Bone marrow (tissue), 2 donors: ENCODE measurements around the gene BDH1.
"Not testable (repeated sequence)": the region's sequence is repeated elsewhere in the genome, so short reads cannot be mapped to it uniquely, and the experiment has no call there.

Experiments used
- DNase-seq, 2 donors: peaks; one replicate each; lab custom pipeline; 2025; lab: John Stamatoyannopoulos, UW

Gene BDH1

GRCh38 chr3:197520311-197521276 lies 35.2 kb downstream of the BDH1 start:
- DNase-seq: no peak

GRCh38 chr3:197519801-197520211 lies 36.0 kb downstream of the BDH1 start:
- no peak for DNase-seq

- no peak for DNase-seq
These were observed 36.8 kb downstream of the BDH1 start for GRCh38 chr3:197518881-197519421.

GRCh38 chr3:197517922-197518683 lies 37.7 kb downstream of the BDH1 start:
- DNase-seq: not testable (repeated sequence)

- not testable (repeated sequence) for DNase-seq
These were observed 38.7 kb downstream of the BDH1 start for GRCh38 chr3:197516890-197517606.

- no peak for DNase-seq
These were observed 39.3 kb downstream of the BDH1 start for GRCh38 chr3:197516517-197516889.

GRCh38 chr3:197514786-197515355 lies 40.9 kb downstream of the BDH1 start:
- no peak for DNase-seq

GRCh38 chr3:197513953-197514785 lies 41.6 kb downstream of the BDH1 start:
- no peak for DNase-seq

GRCh38 chr3:197512691-197513571 lies 42.8 kb downstream of the BDH1 start:
- no peak for DNase-seq

GRCh38 chr3:197511853-197512635 lies 43.7 kb downstream of the BDH1 start:
- DNase-seq: no peak

- DNase-seq: no peak
These were observed 44.6 kb downstream of the BDH1 start for GRCh38 chr3:197511130-197511529.

GRCh38 chr3:197510642-197511018 lies 45.1 kb downstream of the BDH1 start:
- no peak for DNase-seq

GRCh38 chr3:197508924-197509775 lies 46.6 kb downstream of the BDH1 start:
- DNase-seq: no peak

- DNase-seq: no peak
These were observed 47.3 kb downstream of the BDH1 start for GRCh38 chr3:197508461-197508860.

GRCh38 chr3:197508051-197508451 lies 47.7 kb downstream of the BDH1 start:
- no peak for DNase-seq

- no peak for DNase-seq
These were observed 48.2 kb downstream of the BDH1 start for GRCh38 chr3:197507541-197507940.

GRCh38 chr3:197507081-197507480 lies 48.7 kb downstream of the BDH1 start:
- DNase-seq: no peak
